DOHH2 (cell line): ENCODE results near the gene RNF26.

Source experiments
- CTCF ChIP-seq: fragments of 200-600 bp; sonication (generic); IDR thresholded peaks from one replicate; pipeline ENCODE4 v1.5.1; 2014; ENCODE audit warnings: antibody characterized with exemption, mild to moderate bottlenecking, low read depth, low read length; ENCODE audit not compliant: poor library complexity, severe bottlenecking
- EZH2phosphoT487 ChIP-seq: fragments of 200-600 bp; sonication (generic); IDR thresholded peaks from 2 replicates; pipeline ENCODE4 v1.6.1; 2017; ENCODE audit warnings: borderline replicate concordance, mild to moderate bottlenecking, antibody characterized with exemption, low read length, moderate library complexity, mixed read lengths

GRCh38 chr11:119344291-119345010 lies 10.1 kb downstream of the RNF26 start:
- TF ChIP-seq CTCF (no peak), EZH2phosphoT487 (no peak)
